ENCODE measurements around the gene NDUFS5. TPM values are rescaled to one million over a fixed set of nuclear protein-coding genes. Genes with fewer than 3 reads are reported as not detected.

NDUFS5 gene
- total and polyA plus RNA-seq, 10 of the 15 experiments (the other 5 are each of a cell fraction or from before 2014, with no cell fraction given): 240 to 1,578 (median 831) TPM

GRCh38 chr1:38990738-38991637 is 35.2 kb upstream of the NDUFS5 start, which contains the start of gene AKIRIN1:
AKIRIN1 (plus strand) TSS chr1:38991276; CDS start chr1:38991381, 105 bp downstream.
- under 1% methylated on average over 54 of the region's 76 CpGs for WGBS (ENCODE audit: insufficient coverage, insufficient replicate concordance, low lambda C conversion rate, missing lambda C conversion rate)
- peaks cover 50% of the 10 kb centered on the region for H3K79me2 ChIP-seq (ENCODE audit: control insufficient read depth, insufficient read depth, low read length)
- FAIRE-seq (peak; percentile 65), DNase-seq (ENCODE audit: low read depth, low spot score) (peak; percentile 84), ATAC-seq (peak; percentile 95)
- in situ Hi-C loops (cut with MboI) (no loop called here), intact Hi-C loops (cut with micrococcal nuclease; ENCODE audit: unreplicated experiment) (loop anchor here (2.0 to 5.0 kb wide), 2 partner anchors 36 to 119 kb away; partner anchors contain the start of genes MYCBP and NDUFS5)
- no peaks in the 10 kb centered on the region for H3K9me3 ChIP-seq (replicated peaks; ENCODE audit: control insufficient read depth, insufficient read depth, low read length)
- peak within 1 kb of the TSS; percentile 100 for H3K4me3 ChIP-seq
- CTCF ChIA-PET: interaction anchor here (0.6 to 2.9 kb wide), 4 partner anchors 9 to 225 kb away, joined by 3 to 19 read pairs (median 4); partner anchors contain the start of gene NDUFS5
- POLR2A ChIA-PET: interaction anchor here (0.6 to 2.7 kb wide), 2 partner anchors 36 to 967 kb away, joined by 4 to 11 read pairs; partner anchors contain the start of gene NDUFS5
- H3K4me1 ChIP-seq (ENCODE audit: control insufficient read depth, insufficient read depth, low read length): no peaks in the 10 kb centered on the region
- H3K27ac ChIP-seq (ENCODE audit: control insufficient read depth, insufficient read depth): peak within 1 kb of the TSS; percentile 85
- SMC1A ChIA-PET (ENCODE audit: uncharacterized antibody, unreplicated experiment): interaction anchor here (1.0 to 1.1 kb wide), 4 partner anchors 12 to 134 kb away, joined by 3 to 9 read pairs (median 4); partner anchors contain the start of gene NDUFS5
- H3K36me3 ChIP-seq (ENCODE audit: control insufficient read depth in 2 of 2, insufficient read depth in 2 of 2, low read length in 1 of 2): peaks cover 0 to 11% of the 10 kb centered on the region in 2 experiments; a peak in 1 of 4 replicates
- BruUV-seq (replicated peaks): no TSS peak
- RAD21 ChIA-PET (ENCODE audit: unreplicated experiment): interaction anchor here (0.9 to 1.5 kb wide), 3 partner anchors 36 to 145 kb away, joined by 3 to 4 read pairs (median 3); no protein-coding TSS in a partner anchor
- no peaks in the 10 kb centered on the region for H4K20me1 ChIP-seq (ENCODE audit: control insufficient read depth, insufficient read depth)
- H2AFZ ChIP-seq (ENCODE audit: control insufficient read depth, low read depth, low read length): peak within 1 kb of the TSS; percentile 88
- H3K4me2 ChIP-seq (ENCODE audit: control insufficient read depth, insufficient read depth): peak within 1 kb of the TSS; percentile 84
- peak within 1 kb of the TSS; percentile 84 for H3K9ac ChIP-seq (ENCODE audit: control insufficient read depth, insufficient read depth, low read length)
- H3K27me3 ChIP-seq (replicated peaks in 1 of 2; ENCODE audit: control insufficient read depth in 2 of 2, insufficient read depth in 2 of 2, low read length in 1 of 2): no peaks in the 10 kb centered on the region
- TF ChIP-seq SREBF1 (IDR thresholded peaks at IDR 0.05; ENCODE audit: low read length): peak; percentile 96
- TF ChIP-seq PAX5 (IDR thresholded peaks at IDR 0.05; ENCODE audit: borderline replicate concordance, low read depth, low read length): no peak
- peak; percentile 91 for TF ChIP-seq BACH1 (IDR thresholded peaks at IDR 0.05; ENCODE audit: borderline replicate concordance)
- no peak for TF ChIP-seq NR2C1 (IDR thresholded peaks at IDR 0.05)
- TF ChIP-seq ATF7 (IDR thresholded peaks at IDR 0.05; ENCODE audit: low read depth): peak; percentile 98
- TF ChIP-seq SREBF2 (IDR thresholded peaks at IDR 0.05; ENCODE audit: low read length): no peak
- TF ChIP-seq SUPT20H (IDR thresholded peaks at IDR 0.05; ENCODE audit: borderline replicate concordance, control insufficient read depth, low read depth, low read length): no peak
- TF ChIP-seq JUNB (IDR thresholded peaks at IDR 0.05): peak; percentile 14; the same call in 1 of the 2 replicates
- TF ChIP-seq CEBPB (IDR thresholded peaks at IDR 0.05; ENCODE audit: borderline replicate concordance in 1 of 2, low read depth in 2 of 2, low read length in 2 of 2): no peak
- TF ChIP-seq USF2 (IDR thresholded peaks at IDR 0.05; ENCODE audit: borderline replicate concordance, low read depth, low read length): no peak
- TF ChIP-seq ZNF592 (IDR thresholded peaks at IDR 0.05): no peak
- no peak for TF ChIP-seq USF1 (IDR thresholded peaks at IDR 0.05; ENCODE audit: borderline replicate concordance, extremely low read length, insufficient read depth, low read depth, low read length)
- TF ChIP-seq SP1 (IDR thresholded peaks at IDR 0.05; ENCODE audit: low read depth, low read length): peak; percentile 92
- TF ChIP-seq CREB1 (IDR thresholded peaks at IDR 0.05; ENCODE audit: low read depth): peak; percentile 95
